ENCODE measurements around the gene PLPPR1.

The PLPPR1 gene

DNA sequence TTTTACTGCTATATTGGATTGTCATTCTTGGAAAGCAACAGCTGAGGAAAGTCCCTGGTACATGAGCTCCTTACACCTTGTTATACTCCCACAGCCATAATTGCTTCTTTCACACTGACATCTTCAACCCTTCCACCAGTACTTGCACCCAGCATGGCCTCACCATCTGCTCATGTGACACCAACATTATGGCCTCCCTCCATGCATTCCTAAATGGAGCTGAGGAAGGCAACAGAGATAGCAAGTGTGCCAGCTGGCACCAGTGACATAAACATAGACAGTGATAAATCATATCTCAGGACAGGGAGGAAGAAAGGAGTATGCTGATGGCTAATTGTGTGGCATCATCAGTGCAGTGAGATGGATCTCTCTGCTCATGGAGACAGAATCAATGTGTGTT, 236.7 kb downstream of the PLPPR1 start:
- DNase-seq (ENCODE audit: low spot score): no peak
- TF ChIP-seq CTCF (conservative IDR thresholded peaks at IDR 0.05; ENCODE audit: low read depth): no peak
- ChIA-PET POLR2A (ENCODE audit: low non-redundant PET) (no interaction called here), CTCF (no interaction called here)
- H3K27ac ChIP-seq: no peak overlapping the region

DNA sequence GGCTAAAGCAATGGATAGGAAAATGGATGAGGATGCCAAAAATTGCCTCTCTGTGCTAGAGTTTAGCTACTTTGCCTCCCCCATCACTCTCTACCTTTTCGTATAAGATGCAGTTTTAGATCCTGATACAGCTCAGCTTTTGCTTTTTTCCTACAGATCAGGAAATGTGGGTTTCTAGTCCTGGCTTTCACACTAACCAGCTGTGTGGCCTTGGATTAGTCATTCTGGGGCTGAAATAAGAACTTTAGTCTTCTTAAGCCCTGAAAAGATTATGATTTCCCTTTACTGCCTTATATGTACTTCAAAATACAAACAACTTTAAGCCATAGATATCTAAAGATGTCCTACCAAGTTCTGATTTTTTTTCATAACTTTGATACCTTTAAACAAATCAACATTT, 239.9 kb downstream of the PLPPR1 start:
- no peak for TF ChIP-seq CTCF (conservative IDR thresholded peaks at IDR 0.05; ENCODE audit: low read depth)
- no peak for DNase-seq (ENCODE audit: low spot score)
- no peak overlapping the region for H3K27ac ChIP-seq
- CTCF ChIA-PET: interaction anchor here (0.7 kb wide), 1 partner anchor 806 kb away, joined by 3 read pairs; no protein-coding TSS in a partner anchor
- POLR2A ChIA-PET (ENCODE audit: low non-redundant PET): no interaction called here

GRCh38 chr9:101269591-101270283, 241.2 kb downstream of the PLPPR1 start:
- POLR2A ChIA-PET (ENCODE audit: low non-redundant PET): no interaction called here
- CTCF ChIA-PET: interaction anchor here (0.5 to 1.1 kb wide), 3 partner anchors 79 to 551 kb away, joined by 3 to 4 read pairs (median 3); no protein-coding TSS in a partner anchor
- no peak overlapping the region for H3K27ac ChIP-seq
- TF ChIP-seq CTCF (conservative IDR thresholded peaks at IDR 0.05; ENCODE audit: low read depth): no peak
- no peak for DNase-seq (ENCODE audit: low spot score)

DNA sequence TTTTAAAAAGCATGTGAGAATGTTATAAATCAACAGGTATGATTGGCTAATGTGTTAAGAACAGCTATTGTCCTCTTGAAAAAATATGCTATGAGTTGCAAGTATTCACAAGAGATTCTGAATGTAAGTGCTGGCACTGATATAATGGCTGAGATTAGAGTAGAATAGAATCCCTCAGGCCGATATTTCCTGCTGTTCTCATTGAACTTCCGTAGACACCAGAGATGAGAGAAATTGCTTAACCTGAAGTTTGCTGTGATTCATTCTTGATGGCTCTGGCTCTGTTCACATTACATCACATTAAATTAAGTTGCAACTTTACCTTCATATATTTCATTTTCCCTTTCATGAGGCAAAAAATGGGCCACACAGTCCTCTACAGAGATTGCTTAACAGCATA, 241.8 kb downstream of the PLPPR1 start:
- TF ChIP-seq CTCF (conservative IDR thresholded peaks at IDR 0.05; ENCODE audit: low read depth): no peak

GRCh38 chr9:101271102-101271501, 242.6 kb downstream of the PLPPR1 start:
- no peak for DNase-seq (ENCODE audit: low spot score)
- ChIA-PET POLR2A (ENCODE audit: low non-redundant PET) (no interaction called here), CTCF (no interaction called here)

More for the DNA sequence above, 241.8 kb downstream of the PLPPR1 start:
- no peak overlapping the region for H3K27ac ChIP-seq
- peak; percentile 14 for DNase-seq (ENCODE audit: low spot score)
- CTCF ChIA-PET: interaction anchor here (0.5 to 1.1 kb wide), 4 partner anchors 54 to 550 kb away, joined by 3 to 4 read pairs (median 3); no protein-coding TSS in a partner anchor
- POLR2A ChIA-PET (ENCODE audit: low non-redundant PET): no interaction called here

More at GRCh38 chr9:101271102-101271501, 242.6 kb downstream of the PLPPR1 start:
- no peak overlapping the region for H3K27ac ChIP-seq
- no peak for TF ChIP-seq CTCF (conservative IDR thresholded peaks at IDR 0.05; ENCODE audit: low read depth)
